SK-N-SH (cell line): ENCODE measurements around the gene NUAK2. TPM values are rescaled to one million over a fixed set of nuclear protein-coding genes. Genes with fewer than 3 reads are reported as not detected.
A peak's percentile ranks its signal among the peaks of the same experiment; 100 is the strongest.

ENCODE experiments used
- CTCF ChIA-PET: fragments of 300-600, 350-600 bp; formaldehyde crosslinking; extraction: SDS; loops from one replicate; lab custom pipeline; 2021; lab: Yijun Ruan, JAX
- POLR2A ChIA-PET: fragments of 350-600 bp; sonication (Branson Sonifier 250); formaldehyde crosslinking; extraction: SDS; loops from one replicate; lab custom pipeline; 2020; ENCODE audit warnings: antibody characterized with exemption, inconsistent platforms; lab: Yijun Ruan, JAX
- DNase-seq: peaks from one replicate; pipeline ENCODE4 v3.0.0; 2012
- H2AFZ ChIP-seq: fragments of 200-600 bp; sonication (generic); 2 replicates; pipeline ENCODE4 v1.8.1; 2016; ENCODE audit warnings: antibody characterized with exemption, mild to moderate bottlenecking, low read depth
- H3F3A ChIP-seq: fragments of 200-600 bp; sonication (generic); replicated peaks from 2 replicates; pipeline ENCODE3; 2016; ENCODE audit warnings: antibody characterized with exemption, mild to moderate bottlenecking; ENCODE audit not compliant: insufficient read depth
- H3K27ac ChIP-seq, 2 experiments: fragments of 200-500 bp in 1 of 2; fragments of 200-600 bp in 1 of 2; sonication (Bioruptor generic) in 1 of 2; sonication (generic), shearing (Covaris generic) in 1 of 2; 2 replicates each; pipeline versions ENCODE4 v1.5.1 to v1.6.1; 2014 to 2016; ENCODE audit warnings: low read depth in 2 of 2, inconsistent platforms in 1 of 2, low read length in 1 of 2, mild to moderate bottlenecking in 1 of 2, mixed read lengths in 1 of 2
- H3K27me3 ChIP-seq: fragments of 200-600 bp; sonication (generic), shearing (Covaris generic); 2 replicates; pipeline ENCODE4 v1.6.1; 2016; ENCODE audit warnings: mixed run types; ENCODE audit not compliant: insufficient read depth
- H3K36me3 ChIP-seq, 2 experiments: fragments of 200-500 bp in 1 of 2; fragments of 200-600 bp in 1 of 2; sonication (Bioruptor generic) in 1 of 2; sonication (generic) in 1 of 2; replicated peaks in 1 of 2; 2 replicates each; pipeline versions ENCODE3 to v1.5.1; 2014 to 2016; ENCODE audit warnings: low read length in 1 of 2, mild to moderate bottlenecking in 1 of 2; ENCODE audit not compliant: insufficient read depth in 2 of 2, control insufficient read depth in 1 of 2
- H3K4me1 ChIP-seq, 2 experiments: fragments of 200-500 bp in 1 of 2; fragments of 200-600 bp in 1 of 2; sonication (Bioruptor generic) in 1 of 2; sonication (generic), shearing (Covaris generic) in 1 of 2; 2 replicates each; pipeline versions ENCODE4 v1.5.1 to v1.6.1; 2014 to 2016; ENCODE audit warnings: low read depth in 1 of 2, low read length in 1 of 2, mixed run types in 1 of 2; ENCODE audit not compliant: insufficient read depth in 2 of 2, control insufficient read depth in 1 of 2
- H3K4me2 ChIP-seq: fragments of 200-600 bp; sonication (generic), shearing (Covaris generic); 2 replicates; pipeline ENCODE4 v1.6.1; 2017; ENCODE audit warnings: mixed run types
- H3K4me3 ChIP-seq, 2 experiments: fragments of 200-500 bp in 1 of 2; fragments of 200-600 bp in 1 of 2; sonication (Bioruptor generic) in 1 of 2; sonication (generic), shearing (Covaris generic) in 1 of 2; 2 replicates each; pipeline versions ENCODE4 v1.5.1 to v1.8.1; 2014 to 2016; ENCODE audit warnings: low read depth in 2 of 2, inconsistent platforms in 1 of 2, low read length in 1 of 2, mild to moderate bottlenecking in 1 of 2, mixed read lengths in 1 of 2, moderate library complexity in 1 of 2
- H3K79me2 ChIP-seq: fragments of 200-600 bp; sonication (generic); 2 replicates; pipeline ENCODE4 v1.8.1; 2017; ENCODE audit warnings: mild to moderate bottlenecking; ENCODE audit not compliant: insufficient read depth
- H3K9ac ChIP-seq: fragments of 200-600 bp; sonication (generic); 2 replicates; pipeline ENCODE4 v1.6.1; 2017; ENCODE audit warnings: mixed run types
- H3K9me2 ChIP-seq: fragments of 200-600 bp; sonication (generic); 2 replicates; pipeline ENCODE4 v1.6.1; 2017; ENCODE audit warnings: mixed run types
- H3K9me3 ChIP-seq: fragments of 200-600 bp; sonication (generic); 2 replicates; pipeline ENCODE4 v1.6.1; 2017; ENCODE audit warnings: mixed run types, mild to moderate bottlenecking, moderate library complexity
- H4K20me1 ChIP-seq: fragments of 200-600 bp; sonication (generic); 2 replicates; pipeline ENCODE4 v1.6.1; 2017; ENCODE audit warnings: mild to moderate bottlenecking, mixed run types; ENCODE audit not compliant: insufficient read depth
- CTCF ChIP-seq: fragments of 200-600 bp; sonication (generic); IDR thresholded peaks from 2 replicates; pipeline ENCODE4 v1.6.1; 2017; ENCODE audit warnings: antibody characterized with exemption, mild to moderate bottlenecking, moderate library complexity
- ELF1 ChIP-seq: IDR thresholded peaks from 2 replicates; pipeline ENCODE4 v1.4.0; 2012
- EZH2phosphoT487 ChIP-seq: fragments of 200-600 bp; sonication (generic); IDR thresholded peaks from 2 replicates; pipeline ENCODE4 v1.6.1; 2017; ENCODE audit warnings: low read depth, mixed run types, mild to moderate bottlenecking, antibody characterized with exemption, moderate library complexity, borderline replicate concordance
- FOSL2 ChIP-seq: IDR thresholded peaks from 2 replicates; pipeline ENCODE4 v1.4.0; 2012; ENCODE audit warnings: low read depth, mild to moderate bottlenecking, moderate library complexity, borderline replicate concordance
- FOXJ3 ChIP-seq: sonication (generic); formaldehyde crosslinking; IDR thresholded peaks from 2 replicates; pipeline ENCODE4 v1.5.1; 2020; ENCODE audit warnings: mild to moderate bottlenecking, missing genetic modification reagents
- JUND ChIP-seq: IDR thresholded peaks from 2 replicates; pipeline ENCODE4 v1.4.0; 2012
- MAX ChIP-seq: IDR thresholded peaks from 2 replicates; pipeline ENCODE4 v1.4.0; 2012; ENCODE audit warnings: low read depth
- MXI1 ChIP-seq: IDR thresholded peaks from 2 replicates; pipeline ENCODE4 v1.6.1; 2012; ENCODE audit warnings: mild to moderate bottlenecking, low read depth, low read length, improper control_type of control experiment
- REST ChIP-seq: IDR thresholded peaks from 2 replicates; pipeline ENCODE4 v1.6.1; 2012; ENCODE audit warnings: mild to moderate bottlenecking, low read depth, low read length, moderate library complexity
- RXRA ChIP-seq: IDR thresholded peaks from 2 replicates; pipeline ENCODE4 v1.4.0; 2012; ENCODE audit warnings: low read depth, mild to moderate bottlenecking, borderline replicate concordance
- SMC3 ChIP-seq: IDR thresholded peaks from 2 replicates; pipeline ENCODE4 v1.6.1; 2012; ENCODE audit warnings: low read depth, low read length, improper control_type of control experiment
- WGBS: methylation state at CpG from one replicate; pipeline ENCODE4 v1.1.6; 2017; ENCODE audit warnings: low lambda C conversion rate; 5-methylcytosine and 5-hydroxymethylcytosine counted together
- polyA plus RNA-seq, 3 experiments: library from polyadenylated mRNA; depleted of rRNA; stranded (reverse); fragments of >200 nt; gene quantifications; 2 replicates each; pipeline ENCODE4 v1.2.3, GENCODE V29; 2012
- TF ChIP-seq, protein P1 (sequence below): IDR thresholded peaks from 2 replicates; pipeline ENCODE4; 2012
- TF ChIP-seq, protein P2 (sequence below): IDR thresholded peaks from 2 replicates; pipeline ENCODE4 v1.4.0; 2012; ENCODE audit warnings: low read depth, borderline replicate concordance

Gene NUAK2
- polyA plus RNA-seq, 1 of the 3 experiments (the other 2 are of a cell fraction), result 11.1 TPM

DNA sequence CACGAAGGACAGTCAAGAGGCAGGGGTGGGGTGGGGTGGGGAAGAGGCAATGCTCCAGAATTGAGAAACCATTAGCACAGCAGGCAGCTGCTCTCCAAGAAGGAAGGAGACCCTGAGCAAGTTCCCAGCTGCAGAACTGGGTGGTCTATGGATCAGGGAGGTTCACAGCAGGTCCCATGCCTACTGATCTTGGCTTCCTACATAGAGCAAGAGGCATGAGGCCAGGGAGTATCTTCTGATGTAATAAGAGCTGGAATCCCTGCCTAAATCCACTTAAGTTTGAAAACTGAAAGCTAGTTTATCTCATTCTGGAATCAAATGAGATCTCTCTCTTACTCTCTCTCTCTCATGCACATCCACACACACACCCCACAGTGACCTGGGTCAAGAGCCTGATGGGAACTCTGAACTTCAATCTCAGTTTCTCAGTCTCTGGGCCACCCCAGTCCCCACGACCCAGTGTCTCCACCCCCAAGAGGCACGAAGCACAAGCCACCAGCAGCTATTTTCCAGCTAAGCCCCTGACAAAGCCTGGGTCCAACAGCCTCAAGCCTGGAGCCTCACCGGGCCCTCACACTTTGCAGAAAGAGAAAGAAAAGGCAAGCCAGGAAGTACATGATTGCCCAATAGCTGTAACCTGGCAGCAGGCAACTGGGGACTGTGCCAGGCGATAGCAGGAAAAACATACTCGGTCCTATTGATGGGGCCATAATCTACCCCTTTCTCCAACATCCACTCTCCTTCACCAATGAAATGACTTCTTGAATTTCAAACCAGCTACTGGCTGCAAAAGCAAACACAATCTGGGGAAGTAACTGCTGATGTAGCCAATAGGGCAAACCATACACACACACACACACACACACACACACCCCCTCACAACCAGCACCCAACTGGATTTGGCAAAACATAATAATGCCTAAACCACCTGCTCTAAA lies 2.2 kb downstream of the NUAK2 start (continued):
- no peak for TF ChIP-seq MXI1
- TF ChIP-seq, protein P1, sequence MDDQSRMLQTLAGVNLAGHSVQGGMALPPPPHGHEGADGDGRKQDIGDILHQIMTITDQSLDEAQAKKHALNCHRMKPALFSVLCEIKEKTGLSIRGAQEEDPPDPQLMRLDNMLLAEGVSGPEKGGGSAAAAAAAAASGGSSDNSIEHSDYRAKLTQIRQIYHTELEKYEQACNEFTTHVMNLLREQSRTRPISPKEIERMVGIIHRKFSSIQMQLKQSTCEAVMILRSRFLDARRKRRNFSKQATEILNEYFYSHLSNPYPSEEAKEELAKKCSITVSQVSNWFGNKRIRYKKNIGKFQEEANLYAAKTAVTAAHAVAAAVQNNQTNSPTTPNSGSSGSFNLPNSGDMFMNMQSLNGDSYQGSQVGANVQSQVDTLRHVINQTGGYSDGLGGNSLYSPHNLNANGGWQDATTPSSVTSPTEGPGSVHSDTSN, result no peak
- TF ChIP-seq MAX, result peak; percentile 44; the same call in 1 of the 2 replicates
- TF ChIP-seq EZH2phosphoT487, result no peak
- TF ChIP-seq REST, result no peak

DNA sequence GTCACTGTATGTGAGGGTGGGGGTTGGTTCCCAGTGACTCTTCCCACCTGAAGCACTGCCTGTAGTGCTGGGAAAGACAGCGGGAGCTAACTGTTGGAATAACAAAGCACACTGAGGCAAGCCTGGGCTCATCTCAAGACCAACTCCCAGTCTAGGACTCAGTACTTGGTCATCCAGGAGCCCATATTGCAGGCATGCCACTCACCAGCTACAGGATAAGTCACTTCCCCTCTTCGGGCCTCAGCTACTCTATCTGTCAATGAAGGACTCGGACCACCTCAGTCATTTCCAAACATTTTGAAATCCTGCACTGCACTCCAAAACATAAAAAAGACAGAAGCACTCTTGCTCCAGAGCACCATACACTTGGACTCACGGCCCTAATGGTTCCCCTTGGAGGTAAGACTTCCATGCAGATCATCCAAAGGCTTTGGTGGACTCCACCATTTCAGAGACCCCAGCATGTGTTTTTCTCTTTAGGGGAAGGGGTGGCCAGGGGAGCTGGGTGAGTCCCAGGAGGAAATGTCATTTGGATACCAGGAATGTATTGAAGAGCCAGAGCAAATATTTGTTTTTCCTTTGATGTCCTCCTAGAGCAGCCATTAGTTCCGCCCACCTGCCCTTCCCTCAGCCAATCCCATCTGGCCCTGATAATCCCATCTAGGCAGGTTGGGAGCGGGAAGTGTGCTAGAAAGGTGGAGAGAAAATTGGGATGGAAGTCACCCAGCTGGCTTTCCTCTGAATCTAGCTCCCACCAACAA lies 3.1 kb downstream of the NUAK2 start:
- Histone ChIP-seq H3K9me3 (no peaks in the 10 kb centered on the region), H3K36me3 (no peaks in the 10 kb centered on the region)
- no peak for DNase-seq
- TF ChIP-seq FOSL2 (no peak), FOXJ3 (no peak), RXRA (no peak), JUND (no peak), CTCF (no peak), SMC3 (no peak), ELF1 (no peak)
- TF ChIP-seq, protein P2, sequence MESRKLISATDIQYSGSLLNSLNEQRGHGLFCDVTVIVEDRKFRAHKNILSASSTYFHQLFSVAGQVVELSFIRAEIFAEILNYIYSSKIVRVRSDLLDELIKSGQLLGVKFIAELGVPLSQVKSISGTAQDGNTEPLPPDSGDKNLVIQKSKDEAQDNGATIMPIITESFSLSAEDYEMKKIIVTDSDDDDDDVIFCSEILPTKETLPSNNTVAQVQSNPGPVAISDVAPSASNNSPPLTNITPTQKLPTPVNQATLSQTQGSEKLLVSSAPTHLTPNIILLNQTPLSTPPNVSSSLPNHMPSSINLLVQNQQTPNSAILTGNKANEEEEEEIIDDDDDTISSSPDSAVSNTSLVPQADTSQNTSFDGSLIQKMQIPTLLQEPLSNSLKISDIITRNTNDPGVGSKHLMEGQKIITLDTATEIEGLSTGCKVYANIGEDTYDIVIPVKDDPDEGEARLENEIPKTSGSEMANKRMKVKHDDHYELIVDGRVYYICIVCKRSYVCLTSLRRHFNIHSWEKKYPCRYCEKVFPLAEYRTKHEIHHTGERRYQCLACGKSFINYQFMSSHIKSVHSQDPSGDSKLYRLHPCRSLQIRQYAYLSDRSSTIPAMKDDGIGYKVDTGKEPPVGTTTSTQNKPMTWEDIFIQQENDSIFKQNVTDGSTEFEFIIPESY, result no peak
- TF ChIP-seq, all 33 proteins: peak for 0
- Histone ChIP-seq H3K27me3 (no peaks in the 10 kb centered on the region), H3F3A (no peaks in the 10 kb centered on the region), H3K27ac (no peak overlapping the region; a peak in 1 of 4 replicates), H3K4me1 (peaks cover 19 to 27% of the 10 kb centered on the region in 2 experiments), H3K4me3 (peak overlapping the region in 1 of 2 experiments; percentile 95; a peak in 1 of 4 replicates), H3K79me2 (peaks cover 81% of the 10 kb centered on the region), H2AFZ (no peak overlapping the region), H4K20me1 (peaks cover 37% of the 10 kb centered on the region), H3K4me2 (peak overlapping the region; percentile 84), H3K9me2 (no peaks in the 10 kb centered on the region), H3K9ac (no peak overlapping the region)
- CTCF ChIA-PET, result interaction anchor here (1.8 to 46.8 kb wide), 4 partner anchors 17 to 169 kb away, joined by 4 to 1368 read pairs (median 9); no protein-coding TSS in a partner anchor
- WGBS, result 75% methylated on average over 6 of the region's 6 CpGs
- POLR2A ChIA-PET, result no interaction called here
